Measurements from ENCODE around the gene SH3PXD2A. TPM values are rescaled to one million over a fixed set of nuclear protein-coding genes. Genes with fewer than 3 reads are reported as not detected.

SH3PXD2A gene
- total and polyA plus RNA-seq, 3 experiments from 2014 or later: 0.48 to 8.0 (median 7.7) TPM

DNA sequence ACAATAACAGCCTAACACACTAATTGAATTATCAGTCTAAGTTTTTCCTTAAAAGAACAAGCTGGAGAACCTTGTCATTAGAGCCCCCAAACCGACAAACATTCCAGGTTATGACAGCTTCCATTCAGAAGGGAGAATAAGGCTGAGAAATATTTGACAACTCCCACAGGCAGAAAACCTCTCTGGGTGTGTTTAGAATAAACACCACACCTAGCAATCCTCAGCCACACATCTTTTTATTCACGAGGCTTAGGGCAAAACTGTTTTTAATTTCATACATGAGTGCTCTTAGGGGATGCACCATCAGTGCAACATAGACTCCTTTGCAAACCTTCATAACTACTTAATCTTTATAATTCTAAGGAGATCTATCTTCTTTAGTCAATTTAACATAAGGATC is 38.4 kb upstream of the SH3PXD2A start:
- Mint-ChIP-seq H3K27ac (peak overlapping the region; percentile 59 to 98 (median 84)), H3K36me3 (peaks cover 24 to 96% (median 25%) of the 10 kb centered on the region in 3 donors), H3K4me1 (peaks cover 50 to 72% (median 51%) of the 10 kb centered on the region in 3 donors), H3K27me3 (peaks cover 0 to 2% of the 10 kb centered on the region in 2 donors), H3K4me3 (peak overlapping the region in 2 of 7 donors; percentile 4 to 16), H3K9me3 (no peaks in the 10 kb centered on the region)
- CTCF ChIA-PET: interaction anchor here (1.2 kb wide), 1 partner anchor 100 kb away, joined by 3 read pairs; no protein-coding TSS in a partner anchor
- Histone ChIP-seq H3K36me3 (ENCODE audit: insufficient read depth, low read length) (peaks cover 43% of the 10 kb centered on the region), H3K4me1 (ENCODE audit: insufficient read depth, low read length) (peaks cover 22% of the 10 kb centered on the region), H3K9me3 (ENCODE audit: low read length) (no peaks in the 10 kb centered on the region), H3K27ac (ENCODE audit: low read depth, low read length) (no peak overlapping the region), H3K4me3 (ENCODE audit: low read length) (no peak overlapping the region), H3K27me3 (ENCODE audit: insufficient read depth, low read length, poor library complexity, severe bottlenecking) (no peaks in the 10 kb centered on the region)
- DNase-seq: no peak
- POLR2A ChIA-PET: no interaction called here

DNA sequence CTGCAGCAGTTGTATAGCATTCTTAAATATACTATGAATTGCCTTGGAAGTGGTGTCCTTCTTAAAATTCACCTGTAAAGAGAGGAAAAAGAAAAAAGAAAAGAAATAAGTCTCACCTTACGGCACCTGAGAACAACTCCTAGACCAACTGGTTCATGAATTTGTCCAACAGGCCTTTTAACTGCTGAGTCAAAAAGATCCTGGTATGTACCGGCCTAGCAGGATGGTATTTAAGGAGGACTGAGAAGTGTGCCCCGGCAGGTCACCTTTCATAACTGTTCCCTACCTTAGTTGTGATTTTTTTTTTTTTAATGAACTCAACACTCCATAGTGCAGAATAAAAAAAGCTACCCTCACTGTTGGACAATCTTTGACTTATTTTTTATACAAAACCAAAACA is 36.8 kb upstream of the SH3PXD2A start:
- peaks cover 41% of the 10 kb centered on the region for H3K36me3 ChIP-seq (ENCODE audit: insufficient read depth, low read length)
- H3K36me3 Mint-ChIP-seq: peaks cover 16 to 96% (median 26%) of the 10 kb centered on the region in 3 donors
- no peaks in the 10 kb centered on the region for H3K27me3 ChIP-seq (ENCODE audit: insufficient read depth, low read length, poor library complexity, severe bottlenecking)
- H3K27ac ChIP-seq (ENCODE audit: low read depth, low read length): no peak overlapping the region
- H3K9me3 Mint-ChIP-seq: no peaks in the 10 kb centered on the region
- peaks cover 56 to 75% (median 59%) of the 10 kb centered on the region in 3 donors for H3K4me1 Mint-ChIP-seq
- CTCF ChIA-PET: no interaction called here
- H3K27ac Mint-ChIP-seq: peak overlapping the region in 7 of 8 donors; percentile 37 to 91 (median 70)
- H3K9me3 ChIP-seq (ENCODE audit: low read length): no peaks in the 10 kb centered on the region
- no peak overlapping the region for H3K4me3 ChIP-seq (ENCODE audit: low read length)
- H3K4me3 Mint-ChIP-seq: no peak overlapping the region
- peaks cover 27% of the 10 kb centered on the region for H3K4me1 ChIP-seq (ENCODE audit: insufficient read depth, low read length)
- DNase-seq: no peak
- H3K27me3 Mint-ChIP-seq: peaks cover 0 to 2% of the 10 kb centered on the region in 2 donors
- POLR2A ChIA-PET: no interaction called here

DNA sequence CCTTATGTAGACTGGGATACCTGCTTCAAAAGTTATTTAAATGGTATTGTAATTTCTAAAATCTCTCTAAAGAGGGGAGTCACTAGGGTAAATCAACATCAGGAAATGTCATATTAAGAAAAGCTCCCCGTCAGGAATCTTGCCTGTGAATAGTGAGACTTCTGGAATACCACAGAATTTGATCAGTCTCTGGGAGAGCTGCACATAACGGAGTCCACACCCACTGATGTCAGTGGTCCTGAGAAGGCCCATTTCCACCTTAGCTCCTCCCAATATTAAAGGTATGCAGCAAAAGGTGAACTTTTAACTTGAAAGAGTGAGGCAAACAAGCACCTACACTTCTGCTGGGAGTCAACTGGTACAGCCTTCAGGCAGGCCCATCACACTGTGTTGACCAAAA is 35.3 kb upstream of the SH3PXD2A start:
- Mint-ChIP-seq H3K27me3 (no peaks in the 10 kb centered on the region), H3K4me1 (peaks cover 49 to 68% (median 53%) of the 10 kb centered on the region in 3 donors), H3K27ac (peak overlapping the region in 7 of 8 donors; percentile 23 to 97 (median 71)), H3K36me3 (peaks cover 9 to 98% (median 22%) of the 10 kb centered on the region in 3 donors), H3K4me3 (no peak overlapping the region), H3K9me3 (no peaks in the 10 kb centered on the region)
- no peak overlapping the region for H3K27ac ChIP-seq (ENCODE audit: low read depth, low read length)
- DNase-seq: no peak
- peaks cover 23% of the 10 kb centered on the region for H3K4me1 ChIP-seq (ENCODE audit: insufficient read depth, low read length)
- no peaks in the 10 kb centered on the region for H3K27me3 ChIP-seq (ENCODE audit: insufficient read depth, low read length, poor library complexity, severe bottlenecking)
- no peaks in the 10 kb centered on the region for H3K9me3 ChIP-seq (ENCODE audit: low read length)
- peaks cover 42% of the 10 kb centered on the region for H3K36me3 ChIP-seq (ENCODE audit: insufficient read depth, low read length)
- no peak overlapping the region for H3K4me3 ChIP-seq (ENCODE audit: low read length)
- CTCF ChIA-PET: interaction anchor here (0.8 to 2.2 kb wide), 6 partner anchors 11 to 190 kb away, joined by 3 to 8 read pairs (median 4); no protein-coding TSS in a partner anchor
- POLR2A ChIA-PET: interaction anchor here (1.3 kb wide), 1 partner anchor 115 kb away, joined by 3 read pairs; no protein-coding TSS in a partner anchor

DNA sequence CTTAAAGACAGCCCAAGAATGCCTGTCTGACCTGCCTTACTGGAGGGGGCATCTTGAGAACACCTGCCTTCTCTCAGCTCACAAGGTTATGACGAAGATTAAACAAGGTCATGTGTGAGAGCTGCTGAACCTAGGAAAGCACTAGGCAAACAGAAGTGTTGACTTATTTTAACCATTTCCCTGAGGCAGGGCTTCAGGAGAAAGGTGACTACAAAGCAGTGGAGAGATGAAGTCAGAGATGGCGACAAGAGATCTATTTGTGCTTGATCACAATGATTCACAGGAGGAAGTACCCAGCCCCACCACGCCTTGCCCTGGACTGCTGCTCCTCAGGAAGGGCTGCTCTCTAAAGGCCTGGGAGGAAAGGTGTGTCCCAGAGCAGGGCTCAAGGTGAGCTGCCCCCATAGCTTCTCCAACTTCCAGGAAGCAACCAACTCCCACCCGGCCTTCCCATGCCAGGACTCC is 34.9 kb upstream of the SH3PXD2A start:
- Histone ChIP-seq H3K4me1 (ENCODE audit: insufficient read depth, low read length) (peaks cover 19% of the 10 kb centered on the region), H3K9me3 (ENCODE audit: low read length) (no peaks in the 10 kb centered on the region), H3K27ac (ENCODE audit: low read depth, low read length) (no peak overlapping the region), H3K4me3 (ENCODE audit: low read length) (no peak overlapping the region), H3K27me3 (ENCODE audit: insufficient read depth, low read length, poor library complexity, severe bottlenecking) (no peaks in the 10 kb centered on the region), H3K36me3 (ENCODE audit: insufficient read depth, low read length) (peaks cover 37% of the 10 kb centered on the region)
- H3K9me3 Mint-ChIP-seq: no peaks in the 10 kb centered on the region
- H3K36me3 Mint-ChIP-seq: peaks cover 6 to 95% (median 20%) of the 10 kb centered on the region in 3 donors
- DNase-seq: no peak
- H3K27ac Mint-ChIP-seq: peak overlapping the region; percentile 41 to 97 (median 72)
- H3K4me1 Mint-ChIP-seq: peaks cover 45 to 64% (median 48%) of the 10 kb centered on the region in 3 donors
- ChIA-PET CTCF (interaction anchor here (0.8 to 3.3 kb wide), 9 partner anchors 9 to 384 kb away, joined by 3 to 12 read pairs (median 4); no protein-coding TSS in a partner anchor), POLR2A (interaction anchor here (1.3 kb wide), 1 partner anchor 116 kb away, joined by 3 read pairs; no protein-coding TSS in a partner anchor)
- H3K27me3 Mint-ChIP-seq: no peaks in the 10 kb centered on the region
- H3K4me3 Mint-ChIP-seq: peak overlapping the region in 1 of 7 donors; percentile 37

DNA sequence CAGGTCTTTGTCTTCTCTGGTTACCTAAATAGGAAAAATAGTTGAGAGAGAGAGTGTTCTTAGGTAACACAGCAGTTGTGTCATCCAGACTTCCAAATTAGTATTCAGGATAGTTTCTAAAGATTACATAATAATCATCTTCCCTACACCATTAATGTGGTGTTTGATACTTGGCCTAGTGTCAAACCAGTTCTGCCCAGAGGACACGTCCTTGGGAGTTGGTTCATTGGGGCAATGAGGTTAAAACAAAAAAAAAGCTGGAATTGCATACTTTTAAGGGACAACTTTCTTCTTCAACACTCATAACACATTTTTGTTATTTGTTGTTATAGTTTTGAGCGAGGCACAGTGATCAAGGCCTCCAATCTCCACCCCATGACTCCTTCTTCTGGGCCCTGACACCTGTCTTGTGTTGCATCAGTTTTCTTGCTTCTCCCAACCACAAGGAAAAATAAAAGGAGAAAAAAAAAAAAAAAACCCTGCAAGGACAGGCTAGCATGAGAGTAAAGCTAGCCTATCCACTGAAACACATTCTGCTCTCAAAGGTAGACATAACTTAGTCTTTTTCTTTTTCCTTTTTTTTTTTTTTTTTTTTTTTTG is 33.8 kb upstream of the SH3PXD2A start:
- no peaks in the 10 kb centered on the region for H3K9me3 ChIP-seq (ENCODE audit: low read length)
- H3K4me3 ChIP-seq (ENCODE audit: low read length): no peak overlapping the region
- no peak overlapping the region for H3K27ac ChIP-seq (ENCODE audit: low read depth, low read length)
- no peak overlapping the region for H3K4me3 Mint-ChIP-seq
- H3K27me3 Mint-ChIP-seq: no peaks in the 10 kb centered on the region
- no peak for DNase-seq
- peak overlapping the region in 7 of 8 donors; percentile 20 to 85 (median 56) for H3K27ac Mint-ChIP-seq
- H3K36me3 Mint-ChIP-seq: peaks cover 6 to 94% (median 20%) of the 10 kb centered on the region in 3 donors
- H3K36me3 ChIP-seq (ENCODE audit: insufficient read depth, low read length): peaks cover 41% of the 10 kb centered on the region
- POLR2A ChIA-PET: interaction anchor here (1.3 kb wide), 1 partner anchor 117 kb away, joined by 3 read pairs; no protein-coding TSS in a partner anchor
- peaks cover 35 to 59% (median 38%) of the 10 kb centered on the region in 3 donors for H3K4me1 Mint-ChIP-seq
- peaks cover 9% of the 10 kb centered on the region for H3K4me1 ChIP-seq (ENCODE audit: insufficient read depth, low read length)
- H3K27me3 ChIP-seq (ENCODE audit: insufficient read depth, low read length, poor library complexity, severe bottlenecking): no peaks in the 10 kb centered on the region
- CTCF ChIA-PET: interaction anchor here (0.8 to 3.3 kb wide), 9 partner anchors 10 to 385 kb away, joined by 3 to 13 read pairs (median 6); partner anchors contain the start of gene SFR1
- H3K9me3 Mint-ChIP-seq: no peaks in the 10 kb centered on the region

DNA sequence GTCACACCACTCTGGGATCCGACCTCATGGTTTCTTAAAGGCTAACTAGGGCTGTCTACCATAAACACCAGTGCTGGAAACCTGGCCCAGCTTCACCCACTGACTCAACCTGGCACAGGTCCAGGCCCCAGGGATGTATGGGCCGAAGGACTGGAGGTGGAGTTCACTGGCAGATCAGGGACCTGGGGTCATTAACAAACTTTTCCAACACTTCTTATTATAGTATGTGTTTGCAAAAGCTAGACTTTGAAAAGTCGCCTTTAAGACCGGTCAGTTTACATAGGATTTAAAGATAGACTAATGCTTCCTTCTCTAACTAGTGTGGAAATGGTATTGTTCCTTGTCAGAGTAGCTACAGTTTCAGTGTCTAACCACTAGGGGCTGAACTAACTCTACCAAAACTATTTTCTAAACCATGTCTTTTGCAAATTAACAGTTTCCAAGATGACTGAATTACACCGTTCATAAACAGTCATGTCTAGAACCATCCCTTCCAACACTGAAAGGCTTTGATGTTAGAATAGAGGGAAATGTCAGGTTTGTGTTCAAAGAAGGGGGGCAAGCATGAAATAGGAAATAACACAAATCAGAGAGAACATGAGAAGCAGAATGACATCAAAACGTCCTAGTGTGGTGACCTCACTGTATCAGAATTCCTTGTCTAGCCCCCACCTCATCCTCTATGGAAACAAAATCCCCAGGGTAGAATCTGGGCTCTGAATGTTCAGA is 32.9 kb upstream of the SH3PXD2A start:
- Histone ChIP-seq H3K4me1 (ENCODE audit: insufficient read depth, low read length) (peaks cover 6% of the 10 kb centered on the region), H3K9me3 (ENCODE audit: low read length) (no peaks in the 10 kb centered on the region), H3K36me3 (ENCODE audit: insufficient read depth, low read length) (peaks cover 41% of the 10 kb centered on the region), H3K4me3 (ENCODE audit: low read length) (no peak overlapping the region), H3K27me3 (ENCODE audit: insufficient read depth, low read length, poor library complexity, severe bottlenecking) (no peaks in the 10 kb centered on the region), H3K27ac (ENCODE audit: low read depth, low read length) (no peak overlapping the region)
- Mint-ChIP-seq H3K27ac (peak overlapping the region in 6 of 8 donors; percentile 38 to 85 (median 67)), H3K4me1 (peaks cover 25 to 50% (median 30%) of the 10 kb centered on the region in 3 donors), H3K27me3 (no peaks in the 10 kb centered on the region), H3K36me3 (peaks cover 6 to 91% (median 22%) of the 10 kb centered on the region in 3 donors), H3K4me3 (no peak overlapping the region), H3K9me3 (no peaks in the 10 kb centered on the region)
- ChIA-PET CTCF (interaction anchor here (0.9 to 5.0 kb wide), 25 partner anchors 11 to 379 kb away, joined by 3 to 21 read pairs (median 4); partner anchors contain the start of genes SFR1 and STN1), POLR2A (interaction anchor here (0.5 to 1.8 kb wide), 3 partner anchors 23 to 233 kb away, joined by 3 to 12 read pairs (median 7); partner anchors contain the start of gene SFR1)
- DNase-seq: peak in 2 of 5 donors; percentile 50 to 56

DNA sequence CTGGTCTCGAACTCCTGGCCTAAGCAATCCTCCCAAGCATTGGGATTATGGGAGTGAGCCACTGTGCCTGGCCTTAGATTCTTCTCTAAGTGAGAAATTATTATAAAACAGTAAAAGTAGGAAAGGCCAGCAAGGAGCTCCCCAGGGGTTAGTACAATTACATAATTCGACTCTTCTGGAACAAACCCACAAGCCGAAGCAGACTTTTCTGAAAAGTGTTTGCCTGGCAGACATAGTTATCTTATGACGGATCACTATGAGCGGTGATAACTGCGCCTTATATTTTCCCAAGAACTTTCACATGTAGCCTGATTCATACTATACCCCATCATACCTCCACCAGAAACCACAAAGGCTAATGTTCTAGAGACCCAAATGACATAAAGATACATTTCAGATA is 30.2 kb upstream of the SH3PXD2A start:
- no peak for DNase-seq
- Mint-ChIP-seq H3K27me3 (no peaks in the 10 kb centered on the region), H3K36me3 (peaks cover 9 to 94% (median 26%) of the 10 kb centered on the region in 3 donors), H3K27ac (peak overlapping the region in 1 of 8 donors; percentile 17), H3K4me3 (no peak overlapping the region), H3K4me1 (peaks cover 22 to 28% (median 22%) of the 10 kb centered on the region in 3 donors), H3K9me3 (no peaks in the 10 kb centered on the region)
- peaks cover 6% of the 10 kb centered on the region for H3K4me1 ChIP-seq (ENCODE audit: insufficient read depth, low read length)
- H3K36me3 ChIP-seq (ENCODE audit: insufficient read depth, low read length): peaks cover 52% of the 10 kb centered on the region
- H3K4me3 ChIP-seq (ENCODE audit: low read length): no peak overlapping the region
- no peaks in the 10 kb centered on the region for H3K9me3 ChIP-seq (ENCODE audit: low read length)
- H3K27ac ChIP-seq (ENCODE audit: low read depth, low read length): no peak overlapping the region
- no peaks in the 10 kb centered on the region for H3K27me3 ChIP-seq (ENCODE audit: insufficient read depth, low read length, poor library complexity, severe bottlenecking)
- POLR2A ChIA-PET: interaction anchor here (0.6 kb wide), 1 partner anchor 301 kb away, joined by 5 read pairs; no protein-coding TSS in a partner anchor
- CTCF ChIA-PET: interaction anchor here (0.9 to 5.0 kb wide), 5 partner anchors 11 to 320 kb away, joined by 3 to 21 read pairs (median 3); no protein-coding TSS in a partner anchor

All from CD8-positive, alpha-beta memory T cell (primary cell).